Measurements from ENCODE around the gene GPHA2. TPM values are rescaled to one million over a fixed set of nuclear protein-coding genes. Genes with fewer than 3 reads are reported as not detected.
A peak's percentile ranks its signal among the peaks of the same experiment; 100 is the strongest.

The GPHA2 gene
- total RNA-seq, 2 experiments from 2014 or later = not detected

DNA sequence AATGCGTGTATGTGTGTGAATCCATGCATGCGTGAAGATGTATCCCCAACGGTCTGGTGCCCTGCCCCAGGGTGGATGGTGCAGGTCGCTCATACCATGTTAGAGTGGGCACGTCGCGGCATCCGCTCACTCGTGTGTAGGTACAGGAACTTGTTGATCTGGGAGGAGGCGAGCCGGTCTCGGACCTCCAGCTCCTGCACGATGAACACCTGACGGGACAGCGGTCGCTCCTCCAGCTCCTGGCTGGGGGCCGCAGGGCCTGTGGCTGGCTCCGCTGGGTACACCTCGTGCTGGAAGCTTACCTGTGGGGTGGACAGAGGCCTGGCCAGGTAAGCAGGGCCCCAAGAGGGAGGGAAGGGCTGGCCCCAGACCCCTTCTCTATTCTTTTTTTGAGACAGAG lies 37.2 kb downstream of the GPHA2 start:
- POLR2A ChIA-PET = no interaction called here
- Mint-ChIP-seq H3K27ac (no peak overlapping the region), H3K9me3 (no peaks in the 10 kb centered on the region), H3K4me3 (no peak overlapping the region), H3K27me3 (no peaks in the 10 kb centered on the region), H3K36me3 (peaks cover 5% of the 10 kb centered on the region), H3K4me1 (peaks cover 5% of the 10 kb centered on the region)
- ATAC-seq (ENCODE audit: low read depth) (no peak), DNase-seq (no peak)

DNA sequence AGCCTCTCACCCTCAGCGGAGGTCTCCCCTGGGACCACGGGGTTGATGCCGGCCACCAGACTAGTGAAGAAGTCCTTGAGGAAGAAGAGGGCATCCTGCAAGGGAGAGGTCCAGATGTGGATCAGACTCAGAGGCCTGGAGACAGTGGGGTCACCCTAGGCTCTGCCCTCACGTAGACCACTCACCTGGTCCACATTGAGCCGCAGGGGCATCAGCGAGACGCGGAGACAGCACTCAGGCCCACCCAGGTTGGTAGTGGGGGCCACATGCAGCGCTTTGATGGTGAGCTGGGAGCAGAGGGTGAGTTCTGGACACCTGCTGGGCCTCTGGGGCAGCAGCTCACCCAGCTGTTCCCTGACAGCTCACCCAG lies 37.6 kb downstream of the GPHA2 start:
- no peak overlapping the region for H3K27ac Mint-ChIP-seq
- peaks cover 5% of the 10 kb centered on the region for H3K4me1 Mint-ChIP-seq
- DNase-seq (no peak), ATAC-seq (ENCODE audit: low read depth) (no peak)
- H3K4me3 Mint-ChIP-seq = no peak overlapping the region
- no peaks in the 10 kb centered on the region for H3K27me3 Mint-ChIP-seq
- H3K36me3 Mint-ChIP-seq = peaks cover 5% of the 10 kb centered on the region
- POLR2A ChIA-PET = no interaction called here
- no peaks in the 10 kb centered on the region for H3K9me3 Mint-ChIP-seq

DNA sequence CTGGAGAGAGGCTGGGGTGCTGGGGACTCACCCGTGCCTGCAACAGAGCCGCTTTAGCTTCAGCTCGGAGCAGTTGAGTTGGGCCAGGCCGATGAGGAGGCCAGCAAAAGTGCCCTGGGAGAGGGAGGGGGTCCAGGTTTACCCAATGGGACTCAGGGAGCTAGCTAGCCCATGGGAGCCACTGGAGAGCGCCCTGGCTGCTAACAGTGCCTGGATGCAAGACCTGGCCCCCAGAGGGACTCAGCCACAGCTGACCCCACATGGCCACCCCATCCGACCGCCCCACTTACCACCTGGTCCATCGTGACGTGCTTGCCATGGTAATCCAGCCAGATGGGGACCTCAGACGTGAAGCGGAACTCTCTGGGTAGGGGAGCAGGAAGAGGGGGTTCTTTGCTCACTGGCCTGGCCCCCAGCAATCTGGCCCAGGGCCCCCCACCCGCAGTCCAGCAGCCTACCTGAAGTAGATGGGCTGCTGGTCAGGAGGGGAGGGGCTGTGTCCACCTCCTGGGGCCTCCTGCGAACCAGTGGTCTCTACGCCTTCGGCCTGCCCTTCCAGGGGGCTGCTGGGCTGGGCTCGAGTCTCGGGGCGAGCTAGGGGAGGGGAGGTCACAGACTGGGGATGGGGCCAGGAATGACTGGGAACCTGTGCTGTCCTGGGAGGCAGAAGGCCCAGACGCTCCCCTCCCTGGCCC lies 38.2 kb downstream of the GPHA2 start:
- Mint-ChIP-seq H3K36me3 (peaks cover 5% of the 10 kb centered on the region), H3K9me3 (no peaks in the 10 kb centered on the region), H3K27me3 (no peaks in the 10 kb centered on the region), H3K4me3 (no peak overlapping the region), H3K4me1 (peaks cover 5% of the 10 kb centered on the region), H3K27ac (no peak overlapping the region)
- ATAC-seq (ENCODE audit: low read depth) (no peak), DNase-seq (no peak)
- POLR2A ChIA-PET = no interaction called here

DNA sequence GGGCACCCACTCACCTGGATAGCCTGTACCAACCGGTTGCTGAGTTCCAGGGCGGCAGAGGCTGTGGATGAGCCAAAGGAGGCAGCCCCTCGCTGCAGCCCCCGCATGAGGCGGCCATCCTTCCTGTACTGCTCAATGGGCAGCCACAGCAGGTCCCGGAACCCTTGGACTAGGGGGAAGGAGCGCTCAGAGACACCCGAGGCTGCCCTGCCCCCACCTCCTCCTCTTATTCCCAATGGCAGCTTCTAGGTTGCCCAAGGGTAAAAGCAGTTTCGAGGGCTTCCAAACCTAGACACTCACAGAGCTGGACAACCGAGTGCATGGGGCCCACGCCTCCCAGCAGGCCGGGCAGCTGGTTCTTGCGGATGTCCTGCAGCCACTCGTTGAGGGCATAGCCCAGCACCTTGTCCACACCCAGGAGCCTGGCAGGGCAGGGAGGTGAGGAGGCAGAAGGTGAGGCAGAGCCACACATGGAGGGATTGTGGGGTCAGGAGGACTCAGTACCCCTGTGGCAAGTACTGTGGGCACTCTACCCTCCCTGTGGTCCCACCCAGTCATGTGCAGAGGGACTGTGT lies 39.2 kb downstream of the GPHA2 start:
- no peaks in the 10 kb centered on the region for H3K27me3 Mint-ChIP-seq

DNA sequence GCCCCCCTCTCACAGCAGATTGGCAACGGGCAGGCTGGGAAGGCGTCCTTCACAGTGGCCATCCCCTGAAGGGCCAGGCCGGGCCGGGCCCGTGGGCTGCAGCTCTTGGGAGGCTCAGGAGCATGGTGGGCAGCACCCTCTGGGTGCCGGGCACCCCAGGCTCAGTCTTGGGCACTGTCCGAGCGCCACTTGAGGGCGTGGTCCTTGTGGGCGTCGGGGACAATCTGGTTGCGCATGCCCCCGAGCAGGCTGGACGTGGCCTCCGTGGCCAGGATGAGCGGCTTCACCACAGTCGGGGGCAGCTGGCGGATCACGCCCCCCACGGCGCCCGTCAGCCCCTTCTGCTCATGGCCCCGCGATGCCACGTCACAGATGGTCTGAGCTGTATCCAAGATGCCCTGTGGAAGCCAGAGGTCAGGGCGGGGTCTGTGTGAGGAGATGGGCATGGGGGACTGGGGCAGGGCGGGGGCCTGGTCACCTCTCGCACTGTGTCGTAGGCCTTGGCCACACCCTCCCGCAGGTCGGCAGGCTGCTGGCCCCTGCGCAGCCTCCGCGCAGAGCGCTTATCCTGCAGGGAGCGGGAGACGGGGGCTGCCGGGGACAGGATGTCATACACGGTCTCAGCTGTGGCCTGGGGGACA lies 40.8 kb downstream of the GPHA2 start:
- peaks cover 2% of the 10 kb centered on the region for H3K36me3 Mint-ChIP-seq
- no peaks in the 10 kb centered on the region for H3K27me3 Mint-ChIP-seq
- DNase-seq = no peak
- no peak overlapping the region for H3K27ac Mint-ChIP-seq
- POLR2A ChIA-PET = interaction anchor here (24.3 kb wide), 1 partner anchor 38 kb away, joined by 782 read pairs; the partner anchor contains the start of gene CDC42BPG
- no peaks in the 10 kb centered on the region for H3K9me3 Mint-ChIP-seq
- H3K4me3 Mint-ChIP-seq = no peak overlapping the region
- H3K4me1 Mint-ChIP-seq = peaks cover 3% of the 10 kb centered on the region
- ATAC-seq (ENCODE audit: low read depth) = no peak

More for the DNA sequence above, 39.2 kb downstream of the GPHA2 start:
- peaks cover 5% of the 10 kb centered on the region for H3K4me1 Mint-ChIP-seq
- no peak for ATAC-seq (ENCODE audit: low read depth)
- H3K27ac Mint-ChIP-seq = no peak overlapping the region
- no peak for DNase-seq
- peaks cover 5% of the 10 kb centered on the region for H3K36me3 Mint-ChIP-seq
- POLR2A ChIA-PET = no interaction called here
- H3K4me3 Mint-ChIP-seq = no peak overlapping the region
- H3K9me3 Mint-ChIP-seq = no peaks in the 10 kb centered on the region

DNA sequence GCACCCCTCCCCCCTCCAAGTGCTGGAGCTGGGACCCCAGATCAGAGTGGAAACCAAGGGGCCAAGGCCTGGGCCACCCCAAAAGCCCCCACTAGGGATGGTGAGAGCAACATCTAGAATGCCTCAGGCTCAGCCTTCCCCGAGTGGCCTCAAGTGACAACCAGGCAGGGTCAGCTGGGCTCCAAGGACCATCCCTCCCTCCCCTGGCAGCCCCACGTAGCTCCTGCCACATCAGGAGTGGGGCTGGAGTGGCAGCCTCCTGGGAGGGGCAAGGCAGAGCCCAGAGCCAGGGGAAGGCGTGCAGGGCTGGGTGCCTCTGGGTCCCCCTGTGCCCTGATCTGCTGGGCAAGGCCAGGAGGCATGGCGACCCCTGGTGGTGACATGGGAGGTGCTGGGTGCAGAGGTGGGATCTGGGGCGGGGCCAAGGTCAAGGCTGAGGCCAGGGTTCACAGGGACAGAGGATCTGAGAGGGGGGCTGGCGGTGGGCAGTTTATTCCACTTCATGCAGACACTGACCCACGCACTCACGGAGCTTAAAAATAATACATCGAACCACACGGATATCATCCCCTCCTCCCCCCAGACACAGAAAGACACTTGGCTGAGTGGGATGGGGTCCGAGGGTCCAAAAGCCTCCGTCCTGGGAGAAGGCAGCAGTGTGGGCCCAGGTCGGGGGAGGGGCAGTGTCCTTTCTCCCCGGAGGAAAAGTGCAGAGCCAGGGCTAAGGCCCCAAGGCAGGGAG lies 41.5 kb downstream of the GPHA2 start:
- H3K27ac Mint-ChIP-seq = peak overlapping the region; percentile 54
- peak; percentile 95 for DNase-seq

DNA sequence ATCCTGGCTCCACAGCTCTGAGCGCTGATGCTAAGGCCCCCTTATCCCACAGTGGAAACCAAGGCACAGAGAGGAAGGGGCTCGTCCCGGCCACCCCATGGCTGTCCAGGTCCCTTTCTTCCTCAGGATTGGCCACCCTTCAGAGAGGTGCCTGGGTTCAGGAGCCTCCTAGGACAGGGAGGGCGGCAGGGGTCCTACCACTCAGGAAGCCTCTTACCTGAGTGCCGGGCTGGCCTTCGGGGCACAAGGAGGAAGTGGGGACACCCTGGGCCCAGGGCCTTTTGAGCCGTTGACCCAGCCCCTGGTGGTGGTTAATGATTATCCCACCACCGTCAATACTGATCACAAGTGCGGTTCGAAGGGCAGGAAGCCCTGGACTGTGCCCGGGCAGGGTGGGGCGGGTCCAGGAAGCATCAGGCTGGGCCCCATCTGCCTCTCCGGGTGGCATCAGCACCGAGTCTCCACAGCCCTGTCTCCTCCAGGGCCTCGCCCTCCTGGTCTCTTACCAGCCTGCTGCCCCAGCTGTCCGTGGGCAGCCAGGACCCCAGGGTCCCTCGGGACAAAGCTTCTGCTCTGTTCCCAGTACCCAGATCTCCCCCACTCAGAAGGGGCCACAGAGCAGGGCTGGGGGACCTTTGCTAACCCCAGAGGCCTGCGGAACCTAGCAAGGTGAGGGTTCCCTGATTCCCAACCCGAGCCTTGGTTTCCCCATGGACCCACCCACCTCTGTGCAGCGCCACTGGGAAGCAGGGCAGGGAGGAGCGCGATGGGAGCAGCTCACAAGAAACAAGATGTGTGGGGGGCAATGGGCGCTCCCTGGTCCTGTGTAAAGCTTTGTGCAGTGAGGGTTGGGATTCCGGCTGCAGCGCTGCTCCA lies 42.3 kb downstream of the GPHA2 start:
- ATAC-seq (ENCODE audit: low read depth) = no peak
- Mint-ChIP-seq H3K4me1 (peaks cover 3% of the 10 kb centered on the region), H3K27me3 (no peaks in the 10 kb centered on the region), H3K4me3 (no peak overlapping the region), H3K27ac (no peak overlapping the region), H3K36me3 (peaks cover 1% of the 10 kb centered on the region), H3K9me3 (no peaks in the 10 kb centered on the region)
- POLR2A ChIA-PET = interaction anchor here (0.9 to 24.3 kb wide), 2 partner anchors 12 to 36 kb away, joined by 3 to 782 read pairs; partner anchors contain the start of gene CDC42BPG
- DNase-seq = no peak

More for the DNA sequence above, 41.5 kb downstream of the GPHA2 start:
- Mint-ChIP-seq H3K27me3 (no peaks in the 10 kb centered on the region), H3K4me3 (no peak overlapping the region), H3K36me3 (peaks cover 2% of the 10 kb centered on the region), H3K9me3 (no peaks in the 10 kb centered on the region), H3K4me1 (peaks cover 3% of the 10 kb centered on the region)
- peak; percentile 97 for ATAC-seq (ENCODE audit: low read depth)
- POLR2A ChIA-PET = interaction anchor here (0.9 to 24.3 kb wide), 2 partner anchors 13 to 37 kb away, joined by 3 to 782 read pairs; partner anchors contain the start of gene CDC42BPG

DNA sequence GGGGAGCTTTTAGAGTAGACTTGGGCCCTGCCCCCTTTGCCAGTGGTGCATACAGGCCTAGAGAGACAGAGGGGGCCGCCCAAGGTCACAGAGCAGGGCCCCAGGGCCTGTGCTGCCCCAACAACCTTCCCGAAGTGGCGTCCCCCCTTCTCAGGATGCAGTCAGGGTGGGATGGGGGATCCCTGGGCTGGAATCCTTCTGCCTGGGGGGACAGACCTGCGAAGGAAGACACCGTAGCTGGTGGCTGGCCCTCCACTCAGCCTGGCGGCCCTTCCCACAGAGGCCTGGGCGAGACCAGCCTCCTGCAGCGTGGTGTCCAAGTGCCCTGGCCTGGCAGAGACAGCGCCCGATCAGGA lies 42.9 kb downstream of the GPHA2 start:
- no peak overlapping the region for H3K4me3 Mint-ChIP-seq
- DNase-seq = no peak
- ATAC-seq (ENCODE audit: low read depth) = no peak
- peaks cover 7% of the 10 kb centered on the region for H3K4me1 Mint-ChIP-seq
- no peak overlapping the region for H3K27ac Mint-ChIP-seq
- POLR2A ChIA-PET = interaction anchor here (24.3 kb wide), 1 partner anchor 35 kb away, joined by 782 read pairs; the partner anchor contains the start of gene CDC42BPG
- no peaks in the 10 kb centered on the region for H3K27me3 Mint-ChIP-seq
- no peaks in the 10 kb centered on the region for H3K9me3 Mint-ChIP-seq
- H3K36me3 Mint-ChIP-seq = no peaks in the 10 kb centered on the region

DNA sequence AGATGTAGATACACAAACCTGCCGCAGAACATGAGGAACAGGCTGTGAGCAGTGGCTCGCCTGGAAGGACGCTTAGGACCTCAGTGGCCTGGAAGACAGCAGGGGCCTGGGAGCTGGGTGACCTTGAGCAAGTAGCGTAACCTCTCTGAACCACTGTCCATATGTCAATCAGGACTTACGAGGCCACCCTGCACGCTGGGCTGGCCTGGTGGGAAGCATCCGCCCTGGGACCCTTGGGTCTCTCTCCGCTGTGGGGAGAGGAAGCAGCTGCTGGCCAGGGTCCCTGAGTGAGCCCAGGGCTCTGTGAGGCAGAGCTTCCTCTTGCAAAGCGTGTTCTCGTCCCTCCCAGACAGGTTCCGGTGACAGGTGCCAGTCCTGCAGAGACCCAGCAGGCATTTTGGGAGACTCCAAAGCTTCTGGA lies 43.3 kb downstream of the GPHA2 start:
- POLR2A ChIA-PET = interaction anchor here (24.3 kb wide), 1 partner anchor 35 kb away, joined by 782 read pairs; the partner anchor contains the start of gene CDC42BPG
- H3K36me3 Mint-ChIP-seq = no peaks in the 10 kb centered on the region
- peaks cover 9% of the 10 kb centered on the region for H3K4me1 Mint-ChIP-seq
- DNase-seq (no peak), ATAC-seq (ENCODE audit: low read depth) (no peak)
- no peaks in the 10 kb centered on the region for H3K27me3 Mint-ChIP-seq
- H3K4me3 Mint-ChIP-seq = no peak overlapping the region
- no peaks in the 10 kb centered on the region for H3K9me3 Mint-ChIP-seq
- H3K27ac Mint-ChIP-seq = peak overlapping the region; percentile 38

DNA sequence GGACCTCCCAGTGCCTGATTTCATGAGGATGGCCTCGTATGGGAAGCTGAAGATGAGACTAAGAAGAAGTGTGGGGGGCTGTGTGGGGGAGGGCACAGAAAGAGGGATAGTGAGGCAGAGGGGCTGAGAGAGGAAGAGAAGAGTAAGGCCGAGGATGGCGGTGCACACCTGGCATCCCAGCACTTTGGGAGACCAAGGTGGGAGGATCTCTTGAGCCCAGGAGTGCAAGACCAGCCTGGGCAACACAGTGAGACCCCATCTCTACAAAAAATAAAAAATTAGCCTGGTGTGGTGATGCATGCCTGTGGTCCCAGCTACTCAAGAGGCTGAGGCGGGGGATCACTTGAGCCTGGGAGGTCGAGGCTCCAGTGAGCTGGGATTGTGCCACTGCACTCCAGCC lies 43.8 kb downstream of the GPHA2 start:
- no peak for DNase-seq

DNA sequence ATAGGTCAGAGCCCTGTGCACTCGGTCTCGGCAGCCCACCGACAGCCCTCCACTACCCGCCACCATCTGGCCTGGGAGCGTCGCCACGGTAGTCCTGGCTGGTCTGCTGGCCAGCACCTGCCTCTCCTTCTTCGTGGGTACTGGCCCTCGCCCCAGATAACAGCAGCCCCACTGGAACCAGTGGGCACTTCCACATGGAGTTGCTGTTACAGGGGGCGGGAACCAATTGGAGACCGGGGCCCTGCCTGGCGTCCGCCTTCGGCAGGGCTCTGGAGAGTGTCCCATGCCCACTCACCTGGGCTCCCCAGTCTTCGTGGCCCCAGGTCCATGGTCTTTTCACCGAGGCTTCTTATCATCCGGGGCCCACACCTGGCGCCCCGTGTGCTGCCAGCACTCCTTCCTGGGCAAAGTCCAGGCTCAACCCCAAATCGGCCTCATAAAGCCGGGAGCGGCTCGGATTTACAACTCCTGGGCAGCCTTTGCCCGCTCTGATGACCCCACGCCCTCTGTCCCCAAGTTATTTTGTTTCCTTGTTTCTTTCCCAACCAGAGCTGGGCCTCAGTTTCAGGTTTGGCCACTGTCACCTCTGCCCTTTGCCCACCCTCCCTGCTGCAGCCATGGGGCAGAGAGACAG lies 44.4 kb downstream of the GPHA2 start:
- no peak for DNase-seq
- Mint-ChIP-seq H3K36me3 (no peaks in the 10 kb centered on the region), H3K27ac (no peak overlapping the region), H3K9me3 (no peaks in the 10 kb centered on the region), H3K4me1 (peaks cover 10% of the 10 kb centered on the region), H3K4me3 (no peak overlapping the region), H3K27me3 (no peaks in the 10 kb centered on the region)
- POLR2A ChIA-PET = interaction anchor here (24.3 kb wide), 1 partner anchor 34 kb away, joined by 782 read pairs; the partner anchor contains the start of gene CDC42BPG
- no peak for ATAC-seq (ENCODE audit: low read depth)

More for the DNA sequence above, 43.8 kb downstream of the GPHA2 start:
- Mint-ChIP-seq H3K36me3 (no peaks in the 10 kb centered on the region), H3K4me3 (no peak overlapping the region), H3K27me3 (no peaks in the 10 kb centered on the region), H3K27ac (peak overlapping the region; percentile 38), H3K4me1 (peaks cover 10% of the 10 kb centered on the region), H3K9me3 (no peaks in the 10 kb centered on the region)
- POLR2A ChIA-PET = interaction anchor here (24.3 kb wide), 1 partner anchor 34 kb away, joined by 782 read pairs; the partner anchor contains the start of gene CDC42BPG
- ATAC-seq (ENCODE audit: low read depth) = no peak

DNA sequence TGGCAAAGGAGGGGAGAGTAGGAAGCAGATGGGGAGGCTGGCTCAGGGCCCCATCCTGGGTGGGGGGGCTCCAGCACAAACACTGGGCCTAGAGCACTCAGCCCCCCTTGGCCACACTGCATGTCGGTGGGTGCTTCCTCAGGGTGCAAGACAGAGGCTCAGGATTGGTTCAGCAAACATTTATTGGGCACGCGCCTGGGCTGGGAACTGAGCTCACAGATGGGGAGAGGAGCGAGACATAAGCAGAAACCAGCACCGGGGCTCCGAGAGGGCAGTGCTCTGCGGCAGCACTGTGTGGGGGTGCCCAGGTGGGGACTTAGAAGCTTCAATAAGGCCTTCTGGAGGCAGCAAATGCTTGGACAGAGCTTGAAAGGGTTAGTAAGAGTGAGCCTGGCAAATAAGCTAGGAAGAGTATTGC lies 45.2 kb downstream of the GPHA2 start:
- Mint-ChIP-seq H3K4me1 (peaks cover 17% of the 10 kb centered on the region), H3K27ac (no peak overlapping the region), H3K27me3 (no peaks in the 10 kb centered on the region), H3K4me3 (no peak overlapping the region), H3K36me3 (no peaks in the 10 kb centered on the region), H3K9me3 (no peaks in the 10 kb centered on the region)
- DNase-seq (no peak), ATAC-seq (ENCODE audit: low read depth) (no peak)
- POLR2A ChIA-PET = interaction anchor here (1.1 to 24.3 kb wide), 2 partner anchors 13 to 33 kb away, joined by 6 to 782 read pairs; partner anchors contain the start of genes CDC42BPG and EHD1

Measured in activated naive CD8-positive, alpha-beta T cell treated with anti-CD3 and anti-CD28 coated beads, Interleukin-2, amount 10 ng/mL, durations not matched to agents 7 days and 5 days (primary cell).